GM18873 (cell line): ENCODE results near the gene DMGDH.

ENCODE experiments used
- ATAC-seq: cut with Tn5 transposase; IDR thresholded peaks from one replicate; pipeline ENCODE4 v1.9.1; 2021; ENCODE audit warnings: mild to moderate bottlenecking, moderate library complexity, moderate number of reproducible peaks; ENCODE audit not compliant: unreplicated experiment, low FRiP score

DMGDH gene

GRCh38 chr5:79069488-79070349 is at the start of gene DMGDH, which contains the start of gene BHMT2:
Gene DMGDH, minus strand, starts transcription at chr5:79069674. Its CDS starts 54 bp downstream, at chr5:79069620.
Gene BHMT2, plus strand, starts transcription at chr5:79069767. Its CDS starts 16 bp downstream, at chr5:79069783.
- no peak for ATAC-seq

GRCh38 chr5:79112703-79113058 is 43.2 kb upstream of the DMGDH start:
- no peak for ATAC-seq

- ATAC-seq = no peak
Observed at GRCh38 chr5:79111960-79112702, 42.7 kb upstream of the DMGDH start.

GRCh38 chr5:79111387-79111959 is 42.0 kb upstream of the DMGDH start, which contains the start of gene BHMT:
Gene BHMT, plus strand, starts transcription at chr5:79111809. Its CDS starts 77 bp downstream, at chr5:79111886.
- no peak for ATAC-seq

- ATAC-seq = no peak
Observed at GRCh38 chr5:79109527-79110492, 40.3 kb upstream of the DMGDH start.

GRCh38 chr5:79108792-79109191 is 39.3 kb upstream of the DMGDH start:
- ATAC-seq = no peak

- no peak for ATAC-seq
Observed at GRCh38 chr5:79108086-79108485, 38.6 kb upstream of the DMGDH start.

GRCh38 chr5:79107020-79107796 is 37.7 kb upstream of the DMGDH start:
- ATAC-seq = no peak

- ATAC-seq = no peak
Observed at GRCh38 chr5:79105868-79106267, 36.4 kb upstream of the DMGDH start.

- no peak for ATAC-seq
Observed at GRCh38 chr5:79093762-79094161, 24.3 kb upstream of the DMGDH start.

GRCh38 chr5:79091064-79091463 is 21.6 kb upstream of the DMGDH start:
- no peak for ATAC-seq

- no peak for ATAC-seq
Observed at GRCh38 chr5:79088507-79088906, 19.0 kb upstream of the DMGDH start.

- no peak for ATAC-seq
Observed at GRCh38 chr5:79086116-79086515, 16.6 kb upstream of the DMGDH start.

GRCh38 chr5:79081779-79082178 is 12.3 kb upstream of the DMGDH start:
- no peak for ATAC-seq

GRCh38 chr5:79080804-79081203 is 11.3 kb upstream of the DMGDH start:
- ATAC-seq = no peak

GRCh38 chr5:79077680-79078365 is 8.3 kb upstream of the DMGDH start:
- no peak for ATAC-seq

- no peak for ATAC-seq
Observed at GRCh38 chr5:79076819-79077218, 7.3 kb upstream of the DMGDH start.

GRCh38 chr5:79075646-79076426 is 6.4 kb upstream of the DMGDH start:
- no peak for ATAC-seq
